IMR-90 (cell line): ENCODE data around the gene NAV2. TPM values are rescaled to one million over a fixed set of nuclear protein-coding genes. Genes with fewer than 3 reads are reported as not detected.

Experiments used
- ATAC-seq: fragments of 200-7000 bp; cut with Tn5 transposase; 2 replicates; pipeline ENCODE4 v1.9.1; 2020; ENCODE audit warnings: low read depth, mild to moderate bottlenecking, moderate library complexity
- BruUV-seq: library from RNA; stranded (reverse); fragments of 400-500 nt; replicated peaks from 2 replicates; lab custom pipeline; 2021; lab: Mats Ljungman, UMichigan
- CTCF ChIA-PET: fragments of 300-600 bp; formaldehyde crosslinking; extraction: SDS; loops from one replicate; lab custom pipeline; 2021; ENCODE audit warnings: antibody characterized with exemption; lab: Yijun Ruan, JAX
- POLR2A ChIA-PET: fragments of 300-600 bp; sonication (Branson Sonifier 250); formaldehyde crosslinking; loops from one replicate; lab custom pipeline; 2022; ENCODE audit warnings: antibody characterized with exemption; ENCODE audit not compliant: unreplicated experiment; lab: Charles Lee
- DNase-seq: peaks from one replicate; pipeline ENCODE4 v3.0.0; 2013
- H2AFZ ChIP-seq: replicated peaks from 2 replicates; pipeline ENCODE3; 2013; ENCODE audit warnings: low read length, mild to moderate bottlenecking; ENCODE audit not compliant: poor library complexity
- H2AK5ac ChIP-seq: 2 replicates; pipeline ENCODE4 v1.6.1; 2013; ENCODE audit warnings: low read depth, low read length, inconsistent platforms
- H2AK9ac ChIP-seq: replicated peaks from 2 replicates; pipeline ENCODE3; 2013; ENCODE audit warnings: mild to moderate bottlenecking, low read depth, low read length, moderate library complexity; ENCODE audit not compliant: poor library complexity
- H2BK120ac ChIP-seq: 2 replicates; pipeline ENCODE4 v1.6.1; 2013; ENCODE audit warnings: low read depth, low read length, inconsistent platforms
- H2BK15ac ChIP-seq: 3 replicates; pipeline ENCODE4 v1.6.1; 2013; ENCODE audit warnings: low read depth, low read length, inconsistent platforms
- H2BK20ac ChIP-seq: 2 replicates; pipeline ENCODE4 v1.6.1; 2013; ENCODE audit warnings: low read depth, mild to moderate bottlenecking, inconsistent platforms, low read length, moderate library complexity
- H2BK5ac ChIP-seq: 2 replicates; pipeline ENCODE4 v1.6.1; 2013; ENCODE audit warnings: mild to moderate bottlenecking, low read depth, low read length, inconsistent platforms; ENCODE audit not compliant: poor library complexity, severe bottlenecking
- H3K14ac ChIP-seq: replicated peaks from 2 replicates; pipeline ENCODE4 v1.6.1; 2013; ENCODE audit warnings: low read depth, low read length, inconsistent platforms
- H3K18ac ChIP-seq: 2 replicates; pipeline ENCODE4 v1.6.1; 2013; ENCODE audit warnings: low read depth, low read length, control low read depth
- H3K23ac ChIP-seq: 2 replicates; pipeline ENCODE4 v1.6.1; 2013; ENCODE audit warnings: low read depth, low read length, inconsistent platforms
- H3K27ac ChIP-seq: 2 replicates; pipeline ENCODE4 v1.5.1; 2013; ENCODE audit warnings: mild to moderate bottlenecking, control low read depth, low read length; ENCODE audit not compliant: insufficient read depth
- H3K27me3 ChIP-seq: 2 replicates; pipeline ENCODE4 v1.6.1; 2013; ENCODE audit warnings: low read length; ENCODE audit not compliant: control insufficient read depth, insufficient read depth
- H3K36me3 ChIP-seq: 2 replicates; pipeline ENCODE4 v1.6.1; 2013; ENCODE audit warnings: low read length, mixed read lengths; ENCODE audit not compliant: control insufficient read depth, insufficient read depth
- H3K4ac ChIP-seq: 2 replicates; pipeline ENCODE4 v1.6.1; 2013; ENCODE audit warnings: low read depth, low read length, inconsistent platforms
- H3K4me1 ChIP-seq: 2 replicates; pipeline ENCODE4 v1.6.1; 2013; ENCODE audit warnings: low read length, mixed read lengths; ENCODE audit not compliant: control insufficient read depth, insufficient read depth
- H3K4me2 ChIP-seq: 2 replicates; pipeline ENCODE4 v1.6.1; 2013; ENCODE audit warnings: low read depth, mild to moderate bottlenecking, control low read depth, low read length, moderate library complexity
- H3K4me3 ChIP-seq: 2 replicates; pipeline ENCODE4 v1.5.1; 2013; ENCODE audit warnings: low read depth, mild to moderate bottlenecking, control low read depth, low read length, moderate library complexity; ENCODE audit not compliant: insufficient read depth
- H3K56ac ChIP-seq: 2 replicates; pipeline ENCODE4 v1.6.1; 2013; ENCODE audit warnings: low read length, inconsistent platforms; ENCODE audit not compliant: insufficient read depth; ENCODE audit errors: extremely low read depth
- H3K79me1 ChIP-seq, 2 experiments: 2 replicates each; pipeline ENCODE4 v1.6.1; 2013; ENCODE audit warnings: low read length in 2 of 2, inconsistent platforms in 1 of 2, low read depth in 1 of 2
- H3K9ac ChIP-seq: 2 replicates; pipeline ENCODE4 v1.6.1; 2013; ENCODE audit warnings: low read depth, low read length, control low read depth
- H3K9me1 ChIP-seq: 2 replicates; pipeline ENCODE4 v1.6.1; 2013; ENCODE audit warnings: low read length, inconsistent platforms; ENCODE audit not compliant: insufficient read depth
- H3K9me3 ChIP-seq: 2 replicates; pipeline ENCODE4 v1.6.1; 2013; ENCODE audit warnings: low read length; ENCODE audit not compliant: control insufficient read depth, insufficient read depth
- H4K20me1 ChIP-seq: 2 replicates; pipeline ENCODE4 v1.6.1; 2013; ENCODE audit warnings: low read length, inconsistent platforms; ENCODE audit not compliant: insufficient read depth
- H4K5ac ChIP-seq: 2 replicates; pipeline ENCODE4 v1.6.1; 2013; ENCODE audit warnings: mild to moderate bottlenecking, low read depth, low read length, control low read depth
- H4K8ac ChIP-seq, 2 experiments: 2 replicates each; pipeline ENCODE4 v1.6.1; 2013; ENCODE audit warnings: low read depth in 2 of 2, low read length in 2 of 2, control low read depth in 1 of 2, inconsistent platforms in 1 of 2
- H4K91ac ChIP-seq: 2 replicates; pipeline ENCODE4 v1.6.1; 2013; ENCODE audit warnings: low read depth, low read length, inconsistent platforms; ENCODE audit not compliant: insufficient read depth
- BHLHE40 ChIP-seq: fragments of 150-350 bp; IDR thresholded peaks from 2 replicates; pipeline ENCODE4 v1.6.1; 2016; ENCODE audit warnings: mild to moderate bottlenecking, low read depth, low read length
- CEBPB ChIP-seq: IDR thresholded peaks from 2 replicates; pipeline ENCODE4 v1.6.1; 2012; ENCODE audit warnings: low read depth, low read length, improper control_type of control experiment
- FOS ChIP-seq: fragments of 150-350 bp; IDR thresholded peaks from 2 replicates; pipeline ENCODE4 v1.6.1; 2016; ENCODE audit warnings: low read depth, low read length
- MAFK ChIP-seq: IDR thresholded peaks from 2 replicates; pipeline ENCODE4 v1.6.1; 2012; ENCODE audit warnings: low read depth, low read length, improper control_type of control experiment
- MAZ ChIP-seq: IDR thresholded peaks from 2 replicates; pipeline ENCODE4 v1.6.1; 2012; ENCODE audit warnings: low read depth, mild to moderate bottlenecking, low read length, improper control_type of control experiment, moderate library complexity, borderline replicate concordance
- MXI1 ChIP-seq: IDR thresholded peaks from 2 replicates; pipeline ENCODE4 v1.6.1; 2012; ENCODE audit warnings: low read depth, mild to moderate bottlenecking, low read length, moderate library complexity, borderline replicate concordance
- NFE2L2 ChIP-seq: fragments of 150-350 bp; IDR thresholded peaks from 2 replicates; pipeline ENCODE4 v1.6.1; 2016; ENCODE audit warnings: low read depth, mild to moderate bottlenecking, low read length
- POLR2A ChIP-seq: IDR thresholded peaks from 2 replicates; pipeline ENCODE4 v1.6.1; 2012; ENCODE audit warnings: mild to moderate bottlenecking, low read depth, low read length
- RAD21 ChIP-seq: IDR thresholded peaks from 2 replicates; pipeline ENCODE4 v1.6.1; 2012; ENCODE audit warnings: low read length, improper control_type of control experiment
- RFX5 ChIP-seq: IDR thresholded peaks from 2 replicates; pipeline ENCODE4 v1.8.0; 2012; ENCODE audit warnings: low read depth, mild to moderate bottlenecking, low read length, moderate library complexity
- dilution Hi-C: fragments of 300-500 bp; cut with HindIII; formaldehyde crosslinking; loops from one replicate; pipeline ENCODE4 v1.14.3; 2018; ENCODE audit warnings: low sequenced_read_pairs; ENCODE audit not compliant: unreplicated experiment
- in situ Hi-C: fragments of 300-500 bp; cut with MboI; formaldehyde crosslinking; loops from 3 replicates; pipeline ENCODE4 v1.14.3; 2019; ENCODE audit warnings: low sequenced_read_pairs, inconsistent platforms, mixed read lengths
- intact Hi-C: fragments of 100-400 bp; cut with micrococcal nuclease; formaldehyde crosslinking; loops from 2 replicates; pipeline ENCODE4 v1.10.0; 2022
- polyA plus RNA-seq, 3 experiments: library from polyadenylated mRNA; depleted of rRNA; stranded (reverse); fragments of >200 nt; gene quantifications; 2 replicates each; pipeline ENCODE4 v1.2.3, GENCODE V29; 2012; ENCODE audit warnings: low replicate concordance in 1 of 3
- total RNA-seq: library from RNA; depleted of rRNA; stranded (reverse); fragments of >200 nt; gene quantifications from 2 replicates; pipeline ENCODE4 v1.2.3, GENCODE V29; 2012
- TF ChIP-seq, protein P1 (sequence below): conservative IDR thresholded peaks from 2 replicates; pipeline ENCODE4 v1.5.1; 2012; ENCODE audit warnings: mild to moderate bottlenecking, low read depth, low read length, improper control_type of control experiment
- TF ChIP-seq, protein P2 (sequence below): fragments of 150-350 bp; IDR thresholded peaks from 2 replicates; pipeline ENCODE4 v1.6.1; 2017; ENCODE audit warnings: mild to moderate bottlenecking, antibody characterized with exemption, low read length, low read depth
- TF ChIP-seq, protein P3 (sequence below): fragments of 150-350 bp; IDR thresholded peaks from 2 replicates; pipeline ENCODE4 v1.6.1; 2016; ENCODE audit warnings: low read depth, mild to moderate bottlenecking, low read length, moderate library complexity, borderline replicate concordance

The NAV2 gene
- total and polyA plus RNA-seq, 2 of the 4 experiments (the other 2 are of a cell fraction): 4.5 to 12.6 TPM

DNA sequence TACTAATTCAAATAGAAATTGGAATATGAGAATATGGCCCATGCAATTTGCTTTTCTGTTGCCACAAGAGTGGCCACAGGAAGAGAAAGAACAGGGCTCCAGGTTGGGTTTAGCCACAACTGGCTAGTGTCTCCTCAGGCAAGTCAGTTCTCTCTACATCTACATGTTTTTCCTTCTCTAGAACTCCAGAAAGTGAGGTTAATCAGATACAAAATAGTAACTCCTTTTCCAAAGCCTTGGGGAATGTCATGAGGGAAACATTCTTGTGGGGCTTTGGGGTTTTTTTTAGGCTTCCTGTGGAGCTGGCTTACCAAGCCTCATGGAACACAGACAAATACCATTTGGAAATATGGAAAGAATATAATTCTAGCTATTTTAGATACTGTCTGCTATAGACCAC, 161.6 kb downstream of the NAV2 start:
- dilution Hi-C loops: no loop called here
- no peak overlapping the region for H3K23ac ChIP-seq
- no TSS peak for BruUV-seq
- peaks cover 2% of the 10 kb centered on the region for H3K36me3 ChIP-seq
- intact Hi-C loops: no loop called here
- H4K5ac ChIP-seq: no peak overlapping the region
- H3K9me1 ChIP-seq: no peaks in the 10 kb centered on the region; the same call in 1 of the 2 replicates
- no peak overlapping the region for H4K8ac ChIP-seq
- no peak overlapping the region for H2AK9ac ChIP-seq
- H3K14ac ChIP-seq: no peak overlapping the region
- no peak overlapping the region for H2AFZ ChIP-seq
- in situ Hi-C loops: no loop called here
- H3K4ac ChIP-seq: no peak overlapping the region
- H3K27ac ChIP-seq: no peak overlapping the region
- H3K4me1 ChIP-seq: no peaks in the 10 kb centered on the region
- no peak overlapping the region for H3K9ac ChIP-seq
- no peak overlapping the region for H2BK20ac ChIP-seq
- H3K18ac ChIP-seq: no peak overlapping the region
- H3K4me2 ChIP-seq: no peak overlapping the region
- no peak overlapping the region for H2AK5ac ChIP-seq
- POLR2A ChIA-PET: no interaction called here
- H4K91ac ChIP-seq: no peak overlapping the region
- H2BK15ac ChIP-seq: no peak overlapping the region
- no peak overlapping the region for H2BK120ac ChIP-seq
- peaks cover 8% of the 10 kb centered on the region; the same call in 1 of the 2 replicates for H4K20me1 ChIP-seq
- ATAC-seq (no peak), DNase-seq (no peak)
- H3K56ac ChIP-seq: no peak overlapping the region
- H3K9me3 ChIP-seq: no peaks in the 10 kb centered on the region
- H2BK5ac ChIP-seq: no peak overlapping the region
- H3K4me3 ChIP-seq: no peak overlapping the region
- H3K27me3 ChIP-seq: no peaks in the 10 kb centered on the region
- TF ChIP-seq MXI1 (no peak), MAFK (no peak), POLR2A (no peak), BHLHE40 (no peak), NFE2L2 (no peak), RFX5 (no peak), CEBPB (no peak), MAZ (no peak), RAD21 (no peak), FOS (no peak)
- TF ChIP-seq, protein P1, sequence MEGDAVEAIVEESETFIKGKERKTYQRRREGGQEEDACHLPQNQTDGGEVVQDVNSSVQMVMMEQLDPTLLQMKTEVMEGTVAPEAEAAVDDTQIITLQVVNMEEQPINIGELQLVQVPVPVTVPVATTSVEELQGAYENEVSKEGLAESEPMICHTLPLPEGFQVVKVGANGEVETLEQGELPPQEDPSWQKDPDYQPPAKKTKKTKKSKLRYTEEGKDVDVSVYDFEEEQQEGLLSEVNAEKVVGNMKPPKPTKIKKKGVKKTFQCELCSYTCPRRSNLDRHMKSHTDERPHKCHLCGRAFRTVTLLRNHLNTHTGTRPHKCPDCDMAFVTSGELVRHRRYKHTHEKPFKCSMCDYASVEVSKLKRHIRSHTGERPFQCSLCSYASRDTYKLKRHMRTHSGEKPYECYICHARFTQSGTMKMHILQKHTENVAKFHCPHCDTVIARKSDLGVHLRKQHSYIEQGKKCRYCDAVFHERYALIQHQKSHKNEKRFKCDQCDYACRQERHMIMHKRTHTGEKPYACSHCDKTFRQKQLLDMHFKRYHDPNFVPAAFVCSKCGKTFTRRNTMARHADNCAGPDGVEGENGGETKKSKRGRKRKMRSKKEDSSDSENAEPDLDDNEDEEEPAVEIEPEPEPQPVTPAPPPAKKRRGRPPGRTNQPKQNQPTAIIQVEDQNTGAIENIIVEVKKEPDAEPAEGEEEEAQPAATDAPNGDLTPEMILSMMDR: no peak
- TF ChIP-seq, protein P2, sequence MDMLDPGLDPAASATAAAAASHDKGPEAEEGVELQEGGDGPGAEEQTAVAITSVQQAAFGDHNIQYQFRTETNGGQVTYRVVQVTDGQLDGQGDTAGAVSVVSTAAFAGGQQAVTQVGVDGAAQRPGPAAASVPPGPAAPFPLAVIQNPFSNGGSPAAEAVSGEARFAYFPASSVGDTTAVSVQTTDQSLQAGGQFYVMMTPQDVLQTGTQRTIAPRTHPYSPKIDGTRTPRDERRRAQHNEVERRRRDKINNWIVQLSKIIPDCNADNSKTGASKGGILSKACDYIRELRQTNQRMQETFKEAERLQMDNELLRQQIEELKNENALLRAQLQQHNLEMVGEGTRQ: no peak
- TF ChIP-seq, protein P3, sequence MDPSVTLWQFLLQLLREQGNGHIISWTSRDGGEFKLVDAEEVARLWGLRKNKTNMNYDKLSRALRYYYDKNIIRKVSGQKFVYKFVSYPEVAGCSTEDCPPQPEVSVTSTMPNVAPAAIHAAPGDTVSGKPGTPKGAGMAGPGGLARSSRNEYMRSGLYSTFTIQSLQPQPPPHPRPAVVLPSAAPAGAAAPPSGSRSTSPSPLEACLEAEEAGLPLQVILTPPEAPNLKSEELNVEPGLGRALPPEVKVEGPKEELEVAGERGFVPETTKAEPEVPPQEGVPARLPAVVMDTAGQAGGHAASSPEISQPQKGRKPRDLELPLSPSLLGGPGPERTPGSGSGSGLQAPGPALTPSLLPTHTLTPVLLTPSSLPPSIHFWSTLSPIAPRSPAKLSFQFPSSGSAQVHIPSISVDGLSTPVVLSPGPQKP: no peak
- CTCF ChIA-PET: interaction anchor here (1.0 kb wide), 1 partner anchor 20 kb away, joined by 3 read pairs; no protein-coding TSS in a partner anchor
- H3K79me1 ChIP-seq: peaks cover 17 to 18% of the 10 kb centered on the region in 2 experiments; a peak in 3 of 4 replicates
